ENCODE results near the gene KIAA0319L.

- TF ChIP-seq CTCF (conservative IDR thresholded peaks at IDR 0.05) (no peak), ZFX (IDR thresholded peaks at IDR 0.05) (no peak)
Observed at GRCh38 chr1:35461966-35462651, 95.1 kb downstream of the KIAA0319L start.
